Measurements from ENCODE around the gene MAGI1. TPM values are rescaled to one million over a fixed set of nuclear protein-coding genes. Genes with fewer than 3 reads are reported as not detected.

MAGI1 gene
- total RNA-seq, 5 donors from 2014 or later (not counting 1 experiment from before 2014, with no cell fraction given) = 0.23 to 0.63 (median 0.29) TPM

DNA sequence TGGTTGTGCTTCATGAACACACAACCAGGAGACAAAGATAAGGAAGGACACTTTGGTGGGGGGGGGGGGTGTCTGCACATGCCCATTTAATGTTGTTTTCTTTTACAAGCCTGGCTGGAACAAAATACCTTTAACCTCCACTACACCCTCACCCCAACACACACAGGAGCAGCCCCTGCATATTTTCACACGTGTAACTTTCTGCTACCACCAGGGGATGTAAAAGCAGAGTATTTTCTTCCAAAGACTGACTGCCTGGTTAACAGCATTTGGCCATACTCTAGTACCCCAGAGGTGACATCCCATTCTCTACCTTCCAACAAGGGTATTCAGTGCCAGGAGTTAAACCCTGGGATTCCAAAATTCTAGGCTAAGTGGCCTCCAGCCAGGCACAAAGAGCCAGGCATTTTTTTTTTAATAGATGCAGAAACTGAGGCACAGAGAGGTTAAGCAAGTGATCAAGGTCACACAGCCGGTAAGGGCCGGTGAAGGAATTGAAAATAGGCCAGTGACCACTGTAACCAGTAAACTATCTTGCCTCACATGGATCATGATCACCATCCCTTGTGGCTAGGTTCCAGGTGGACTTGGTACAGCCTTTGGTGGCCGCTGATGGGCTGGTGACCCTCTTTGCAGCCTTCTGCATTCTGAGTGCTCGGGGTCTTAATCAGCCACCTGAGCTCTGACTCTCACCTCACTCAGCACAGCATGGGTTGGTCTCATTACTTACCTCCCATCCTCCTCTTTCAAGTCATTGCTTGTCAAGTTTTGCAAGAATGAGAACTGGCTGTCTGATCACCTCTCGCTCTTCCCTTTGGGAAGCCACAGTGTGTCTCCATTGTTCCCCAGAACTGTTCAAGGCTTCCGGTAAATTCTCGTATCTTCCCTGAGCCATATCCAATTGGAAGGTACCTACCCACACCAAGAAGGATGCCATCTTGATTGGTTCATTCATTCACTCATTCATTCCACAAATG, 20.4 kb downstream of the MAGI1 start:
- peaks cover 3 to 9% of the 10 kb centered on the region in 2 donors for H3K27me3 Mint-ChIP-seq
- no peak overlapping the region for H3K4me3 Mint-ChIP-seq
- H3K9me3 Mint-ChIP-seq = no peaks in the 10 kb centered on the region
- Histone ChIP-seq H3K4me3 (ENCODE audit: control insufficient read depth in 1 of 2, extremely low read depth in 1 of 2, low read length in 1 of 2) (no peak overlapping the region), H3K4me1 (ENCODE audit: control insufficient read depth in 1 of 2, extremely low read depth in 1 of 2, insufficient read depth in 2 of 2, low read length in 2 of 2) (no peaks in the 10 kb centered on the region), H3K36me3 (ENCODE audit: control insufficient read depth in 2 of 2, extremely low read depth in 1 of 2, insufficient read depth in 1 of 2, low read length in 1 of 2) (no peaks in the 10 kb centered on the region), H3K9me3 (no peaks in the 10 kb centered on the region), H3K27ac (ENCODE audit: low read length) (no peak overlapping the region), H3K27me3 (replicated peaks in 1 of 2; ENCODE audit: control insufficient read depth in 2 of 2, extremely low read depth in 1 of 2, insufficient read depth in 2 of 2, low read length in 1 of 2) (no peaks in the 10 kb centered on the region)
- POLR2A ChIA-PET = interaction anchor here in 1 of 2 donors (0.5 kb wide), 1 partner anchor 134 kb away, joined by 3 read pairs; no protein-coding TSS in a partner anchor
- CTCF ChIA-PET = no interaction called here
- H3K4me1 Mint-ChIP-seq = no peaks in the 10 kb centered on the region
- DNase-seq (no peak), ATAC-seq (replicated peaks in 1 of 4) (no peak)
- WGBS (ENCODE audit: insufficient coverage) = 88% methylated on average over 4 of the region's 8 CpGs
- H3K27ac Mint-ChIP-seq = no peak overlapping the region
- no peaks in the 10 kb centered on the region for H3K36me3 Mint-ChIP-seq

DNA sequence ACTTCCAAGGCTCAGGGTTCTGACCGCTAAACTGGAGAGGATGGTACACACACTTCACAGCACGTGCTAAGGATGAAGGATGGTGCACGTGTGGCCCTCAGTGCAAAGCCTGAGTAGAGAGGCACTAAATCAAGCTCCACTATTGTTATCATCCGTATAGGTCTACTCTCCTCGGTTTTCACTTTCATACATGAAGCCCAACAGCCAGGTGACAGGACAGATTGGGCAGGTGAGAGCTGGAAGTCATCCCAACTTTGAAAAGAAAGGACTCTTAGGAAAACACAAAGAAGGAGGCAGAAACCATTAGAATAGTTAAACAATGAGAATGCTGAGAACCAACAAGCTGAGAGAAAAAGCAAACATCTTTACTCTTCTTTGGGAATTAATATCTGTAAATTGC, 21.1 kb downstream of the MAGI1 start:
- H3K4me3 ChIP-seq (ENCODE audit: control insufficient read depth in 1 of 2, extremely low read depth in 1 of 2, low read length in 1 of 2) = no peak overlapping the region

DNA sequence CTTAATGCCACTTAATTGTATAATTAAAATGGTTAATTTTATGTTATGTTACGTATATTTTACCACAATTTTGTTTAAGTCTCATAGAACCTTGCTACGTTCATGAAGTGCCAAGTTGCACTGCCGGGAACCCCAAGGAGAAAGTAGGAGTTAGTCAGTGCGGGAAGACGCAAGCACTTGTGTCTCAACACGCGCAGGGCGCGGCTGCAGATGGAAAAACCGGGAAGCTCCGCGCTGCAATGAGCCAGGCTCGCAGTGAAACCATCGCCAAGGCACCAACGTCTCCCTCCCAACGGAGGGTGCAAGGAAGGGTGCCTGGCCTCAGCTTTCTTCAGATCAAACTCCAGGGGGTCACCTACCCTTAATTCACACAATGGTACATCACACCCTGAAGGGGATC, 21.6 kb downstream of the MAGI1 start:
- no peaks in the 10 kb centered on the region for H3K9me3 Mint-ChIP-seq
- no peak for DNase-seq
- Histone ChIP-seq H3K27me3 (replicated peaks in 1 of 2; ENCODE audit: control insufficient read depth in 2 of 2, extremely low read depth in 1 of 2, insufficient read depth in 2 of 2, low read length in 1 of 2) (no peaks in the 10 kb centered on the region), H3K9me3 (no peaks in the 10 kb centered on the region), H3K27ac (ENCODE audit: low read length) (no peak overlapping the region), H3K4me1 (ENCODE audit: control insufficient read depth in 1 of 2, extremely low read depth in 1 of 2, insufficient read depth in 2 of 2, low read length in 2 of 2) (no peaks in the 10 kb centered on the region), H3K36me3 (ENCODE audit: control insufficient read depth in 2 of 2, extremely low read depth in 1 of 2, insufficient read depth in 1 of 2, low read length in 1 of 2) (no peaks in the 10 kb centered on the region), H3K4me3 (ENCODE audit: control insufficient read depth in 1 of 2, extremely low read depth in 1 of 2, low read length in 1 of 2) (no peak overlapping the region)
- H3K27me3 Mint-ChIP-seq = peaks cover 2 to 5% of the 10 kb centered on the region in 2 donors
- ATAC-seq (replicated peaks in 1 of 4) = no peak
- H3K4me3 Mint-ChIP-seq = no peak overlapping the region
- no peak overlapping the region for H3K27ac Mint-ChIP-seq
- CTCF ChIA-PET = no interaction called here
- POLR2A ChIA-PET = no interaction called here
- WGBS (ENCODE audit: insufficient coverage) = 93% methylated on average over 11 of the region's 16 CpGs
- no peaks in the 10 kb centered on the region for H3K36me3 Mint-ChIP-seq
- H3K4me1 Mint-ChIP-seq = no peaks in the 10 kb centered on the region

More for the DNA sequence above, 21.1 kb downstream of the MAGI1 start:
- no peaks in the 10 kb centered on the region for H3K4me1 ChIP-seq (ENCODE audit: control insufficient read depth in 1 of 2, extremely low read depth in 1 of 2, insufficient read depth in 2 of 2, low read length in 2 of 2)
- Mint-ChIP-seq H3K4me1 (no peaks in the 10 kb centered on the region), H3K27ac (no peak overlapping the region), H3K4me3 (no peak overlapping the region), H3K36me3 (no peaks in the 10 kb centered on the region), H3K27me3 (peaks cover 3 to 7% of the 10 kb centered on the region in 2 donors), H3K9me3 (no peaks in the 10 kb centered on the region)
- H3K27me3 ChIP-seq (replicated peaks in 1 of 2; ENCODE audit: control insufficient read depth in 2 of 2, extremely low read depth in 1 of 2, insufficient read depth in 2 of 2, low read length in 1 of 2) = no peaks in the 10 kb centered on the region
- H3K36me3 ChIP-seq (ENCODE audit: control insufficient read depth in 2 of 2, extremely low read depth in 1 of 2, insufficient read depth in 1 of 2, low read length in 1 of 2) = no peaks in the 10 kb centered on the region
- DNase-seq = no peak
- 89% methylated on average over 3 of the region's 5 CpGs for WGBS (ENCODE audit: insufficient coverage)
- POLR2A ChIA-PET = no interaction called here
- H3K9me3 ChIP-seq = no peaks in the 10 kb centered on the region
- ATAC-seq (replicated peaks in 1 of 4) = no peak
- CTCF ChIA-PET = no interaction called here
- no peak overlapping the region for H3K27ac ChIP-seq (ENCODE audit: low read length)

DNA sequence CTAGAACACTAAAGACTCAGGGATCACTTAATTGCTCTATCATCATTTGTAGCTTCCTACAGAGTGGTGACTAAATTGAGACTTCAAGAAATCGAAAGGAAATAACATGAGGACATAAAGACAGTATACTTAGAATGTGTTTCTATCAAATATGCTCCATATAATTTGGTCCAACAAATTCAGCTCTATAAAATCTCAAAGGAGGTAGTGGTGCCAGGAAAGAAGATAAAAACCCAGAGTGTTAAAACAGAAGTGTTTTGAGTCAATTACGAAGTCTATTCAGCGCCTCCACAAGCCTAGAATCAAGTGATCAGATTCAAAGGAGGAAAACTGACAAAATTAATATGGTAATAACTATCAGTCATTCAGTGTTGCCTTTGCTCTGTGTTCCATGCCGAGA, 22.9 kb downstream of the MAGI1 start:
- H3K4me3 Mint-ChIP-seq = no peak overlapping the region
- ATAC-seq (replicated peaks in 1 of 4) (no peak), DNase-seq (no peak)
- no peaks in the 10 kb centered on the region for H3K36me3 Mint-ChIP-seq
- H3K27me3 Mint-ChIP-seq = no peaks in the 10 kb centered on the region
- Histone ChIP-seq H3K27me3 (replicated peaks in 1 of 2; ENCODE audit: control insufficient read depth in 2 of 2, extremely low read depth in 1 of 2, insufficient read depth in 2 of 2, low read length in 1 of 2) (no peaks in the 10 kb centered on the region), H3K4me1 (ENCODE audit: control insufficient read depth in 1 of 2, extremely low read depth in 1 of 2, insufficient read depth in 2 of 2, low read length in 2 of 2) (no peaks in the 10 kb centered on the region), H3K9me3 (no peaks in the 10 kb centered on the region), H3K36me3 (ENCODE audit: control insufficient read depth in 2 of 2, extremely low read depth in 1 of 2, insufficient read depth in 1 of 2, low read length in 1 of 2) (no peaks in the 10 kb centered on the region), H3K4me3 (ENCODE audit: control insufficient read depth in 1 of 2, extremely low read depth in 1 of 2, low read length in 1 of 2) (no peak overlapping the region), H3K27ac (ENCODE audit: low read length) (no peak overlapping the region)
- POLR2A ChIA-PET = no interaction called here
- no peak overlapping the region for H3K27ac Mint-ChIP-seq
- H3K4me1 Mint-ChIP-seq = no peaks in the 10 kb centered on the region
- WGBS (ENCODE audit: insufficient coverage) = no CpG with 5 or more reads among the region's 4 CpGs
- H3K9me3 Mint-ChIP-seq = no peaks in the 10 kb centered on the region
- CTCF ChIA-PET = no interaction called here

DNA sequence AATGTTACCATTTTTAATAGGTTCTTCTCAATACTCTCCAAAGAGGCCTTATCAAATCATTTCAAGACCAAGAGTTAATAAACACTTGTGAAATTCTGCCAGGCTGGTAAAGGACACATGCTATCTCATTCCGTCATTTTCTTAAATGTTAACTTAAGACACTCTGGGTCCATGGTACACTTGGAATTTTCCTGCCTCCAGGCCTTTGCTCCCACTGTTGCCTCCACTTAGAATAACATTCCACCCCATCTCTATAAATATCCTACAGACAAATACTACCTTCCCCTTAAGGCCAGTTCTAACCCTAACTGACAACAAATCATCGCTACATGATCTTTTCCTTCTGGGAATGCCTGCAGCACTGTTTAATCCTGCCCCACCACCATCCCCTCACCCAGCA, 24.1 kb downstream of the MAGI1 start:
- CTCF ChIA-PET = no interaction called here
- ATAC-seq (replicated peaks in 1 of 4) = no peak
- H3K36me3 ChIP-seq (ENCODE audit: control insufficient read depth in 2 of 2, extremely low read depth in 1 of 2, insufficient read depth in 1 of 2, low read length in 1 of 2) = no peaks in the 10 kb centered on the region
- Mint-ChIP-seq H3K4me3 (no peak overlapping the region), H3K4me1 (no peaks in the 10 kb centered on the region), H3K9me3 (no peaks in the 10 kb centered on the region), H3K27me3 (no peaks in the 10 kb centered on the region), H3K36me3 (no peaks in the 10 kb centered on the region), H3K27ac (no peak overlapping the region)
- no peak overlapping the region for H3K27ac ChIP-seq (ENCODE audit: low read length)
- no peaks in the 10 kb centered on the region for H3K27me3 ChIP-seq (replicated peaks in 1 of 2; ENCODE audit: control insufficient read depth in 2 of 2, extremely low read depth in 1 of 2, insufficient read depth in 2 of 2, low read length in 1 of 2)
- no CpG with 5 or more reads among the region's 2 CpGs for WGBS (ENCODE audit: insufficient coverage)
- no peaks in the 10 kb centered on the region for H3K9me3 ChIP-seq
- H3K4me3 ChIP-seq (ENCODE audit: control insufficient read depth in 1 of 2, extremely low read depth in 1 of 2, low read length in 1 of 2) = no peak overlapping the region
- POLR2A ChIA-PET = no interaction called here
- no peaks in the 10 kb centered on the region for H3K4me1 ChIP-seq (ENCODE audit: control insufficient read depth in 1 of 2, extremely low read depth in 1 of 2, insufficient read depth in 2 of 2, low read length in 2 of 2)
- DNase-seq = no peak

DNA sequence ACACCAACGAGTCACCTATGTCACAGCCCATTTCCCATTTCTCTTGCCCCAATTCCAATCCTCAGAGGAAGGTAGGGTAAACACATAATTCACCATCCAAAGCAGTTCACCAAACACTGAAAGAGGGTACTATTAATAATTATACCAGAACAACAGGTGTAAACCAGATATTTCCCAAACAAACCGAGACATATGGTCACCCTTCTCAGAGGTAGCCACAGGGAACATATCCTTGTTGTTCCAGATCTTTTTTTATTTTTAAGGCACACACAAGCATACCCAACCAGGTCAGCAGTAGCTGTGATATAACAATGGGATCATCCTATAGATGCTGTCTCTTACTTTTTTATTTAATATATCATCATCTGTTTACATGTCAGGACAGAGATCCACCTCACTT, 24.7 kb downstream of the MAGI1 start:
- no peaks in the 10 kb centered on the region for H3K36me3 ChIP-seq (ENCODE audit: control insufficient read depth in 2 of 2, extremely low read depth in 1 of 2, insufficient read depth in 1 of 2, low read length in 1 of 2)
- no CpG with 5 or more reads among the region's 2 CpGs for WGBS (ENCODE audit: insufficient coverage)

More for the DNA sequence above, 24.7 kb downstream of the MAGI1 start:
- no peaks in the 10 kb centered on the region for H3K9me3 Mint-ChIP-seq
- no peaks in the 10 kb centered on the region for H3K9me3 ChIP-seq
- POLR2A ChIA-PET = no interaction called here
- no peak overlapping the region for H3K27ac Mint-ChIP-seq
- no peaks in the 10 kb centered on the region for H3K27me3 ChIP-seq (replicated peaks in 1 of 2; ENCODE audit: control insufficient read depth in 2 of 2, extremely low read depth in 1 of 2, insufficient read depth in 2 of 2, low read length in 1 of 2)
- no peak overlapping the region for H3K27ac ChIP-seq (ENCODE audit: low read length)
- H3K4me3 ChIP-seq (ENCODE audit: control insufficient read depth in 1 of 2, extremely low read depth in 1 of 2, low read length in 1 of 2) = no peak overlapping the region
- no peaks in the 10 kb centered on the region for H3K36me3 Mint-ChIP-seq
- no peak overlapping the region for H3K4me3 Mint-ChIP-seq
- no peaks in the 10 kb centered on the region for H3K4me1 ChIP-seq (ENCODE audit: control insufficient read depth in 1 of 2, extremely low read depth in 1 of 2, insufficient read depth in 2 of 2, low read length in 2 of 2)
- DNase-seq (no peak), ATAC-seq (replicated peaks in 1 of 4) (no peak)
- H3K27me3 Mint-ChIP-seq = no peaks in the 10 kb centered on the region
- CTCF ChIA-PET = no interaction called here
- H3K4me1 Mint-ChIP-seq = no peaks in the 10 kb centered on the region
